ENCODE results near the gene ELMO1.

DNA sequence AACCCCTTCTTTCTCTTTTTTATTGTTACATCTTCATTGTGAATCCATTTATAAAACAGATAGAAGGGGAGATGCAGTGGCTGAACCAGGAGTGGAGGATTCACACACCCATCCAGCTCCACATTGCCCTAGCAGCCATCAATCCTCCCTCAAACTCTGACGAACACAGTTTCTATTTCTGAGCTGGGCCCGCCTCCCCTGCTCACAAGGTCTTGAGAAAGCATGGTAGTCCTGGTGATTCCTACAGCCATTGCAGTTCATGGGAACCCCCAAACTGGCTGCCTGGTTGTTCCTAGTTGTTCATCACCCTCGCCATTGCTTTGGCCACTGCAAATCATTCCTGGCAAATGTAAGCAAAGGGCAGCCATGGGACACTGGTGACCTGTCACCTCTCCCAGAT lies 465.9 kb downstream of the ELMO1 start:
- TF ChIP-seq, protein P1, sequence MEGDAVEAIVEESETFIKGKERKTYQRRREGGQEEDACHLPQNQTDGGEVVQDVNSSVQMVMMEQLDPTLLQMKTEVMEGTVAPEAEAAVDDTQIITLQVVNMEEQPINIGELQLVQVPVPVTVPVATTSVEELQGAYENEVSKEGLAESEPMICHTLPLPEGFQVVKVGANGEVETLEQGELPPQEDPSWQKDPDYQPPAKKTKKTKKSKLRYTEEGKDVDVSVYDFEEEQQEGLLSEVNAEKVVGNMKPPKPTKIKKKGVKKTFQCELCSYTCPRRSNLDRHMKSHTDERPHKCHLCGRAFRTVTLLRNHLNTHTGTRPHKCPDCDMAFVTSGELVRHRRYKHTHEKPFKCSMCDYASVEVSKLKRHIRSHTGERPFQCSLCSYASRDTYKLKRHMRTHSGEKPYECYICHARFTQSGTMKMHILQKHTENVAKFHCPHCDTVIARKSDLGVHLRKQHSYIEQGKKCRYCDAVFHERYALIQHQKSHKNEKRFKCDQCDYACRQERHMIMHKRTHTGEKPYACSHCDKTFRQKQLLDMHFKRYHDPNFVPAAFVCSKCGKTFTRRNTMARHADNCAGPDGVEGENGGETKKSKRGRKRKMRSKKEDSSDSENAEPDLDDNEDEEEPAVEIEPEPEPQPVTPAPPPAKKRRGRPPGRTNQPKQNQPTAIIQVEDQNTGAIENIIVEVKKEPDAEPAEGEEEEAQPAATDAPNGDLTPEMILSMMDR (optimal IDR thresholded peaks at IDR 0.05 in 1 of 3, IDR thresholded peaks at IDR 0.05 in 1 of 3, conservative IDR thresholded peaks at IDR 0.05 in 1 of 3; ENCODE audit: extremely low read depth in 1 of 3, insufficient read depth in 2 of 3, low read length in 3 of 3), result no peak
- no peak for TF ChIP-seq EZH2 (IDR thresholded peaks at IDR 0.05; ENCODE audit: low read length)

Measured in keratinocyte (primary cell).